Measurements from ENCODE around the gene PPFIA4.
"Not testable (repeated sequence)": the region's sequence is repeated elsewhere in the genome, so short reads cannot be mapped to it uniquely, and the experiment has no call there.

PPFIA4 gene

DNA sequence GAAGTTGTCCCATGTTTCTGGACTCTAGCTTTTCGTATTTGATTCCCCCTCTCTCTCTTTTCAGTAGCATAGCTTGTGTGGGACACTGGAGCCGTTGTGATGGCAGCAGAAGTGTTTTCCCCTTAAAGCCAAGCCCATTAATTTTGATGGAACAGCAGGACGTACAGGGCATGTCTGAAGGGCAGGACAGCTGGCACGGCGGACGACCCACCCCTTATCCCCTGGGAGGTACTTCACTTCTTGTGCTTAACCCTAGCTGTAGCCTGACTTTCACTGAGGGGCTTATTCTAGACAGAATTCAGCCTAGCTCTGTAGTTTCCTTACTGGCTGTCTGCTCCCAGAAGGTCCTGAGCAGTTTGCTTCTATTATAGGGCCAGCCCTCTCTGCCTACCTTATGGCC is 8.6 kb upstream of the PPFIA4 start:
- WGBS, 2 donors (ENCODE audit: extremely low coverage in 2 of 2, insufficient read length in 2 of 2, insufficient replicate concordance in 1 of 2) = no CpG with 5 or more reads among the region's 6 CpGs
- H2BK12ac ChIP-seq (ENCODE audit: low read length) = no peak overlapping the region
- no peaks in the 10 kb centered on the region for H3K4me1 ChIP-seq (ENCODE audit: control insufficient read depth in 2 of 2, insufficient read depth in 1 of 2, low read depth in 1 of 2, low read length in 2 of 2)
- no peak overlapping the region for H2AFZ ChIP-seq (ENCODE audit: low read length)
- no peak overlapping the region for H2BK5ac ChIP-seq (ENCODE audit: low read length)
- no peak overlapping the region for H2BK15ac ChIP-seq (ENCODE audit: low read length)
- H3K9ac ChIP-seq (ENCODE audit: low read depth, low read length, poor library complexity) = no peak overlapping the region
- no peak for DNase-seq (ENCODE audit: low spot score)
- peaks cover 4% of the 10 kb centered on the region for H3K79me1 ChIP-seq (ENCODE audit: low read depth, low read length)
- no peak overlapping the region for H3K4me3 ChIP-seq (ENCODE audit: low read length in 2 of 2)
- H3K18ac ChIP-seq (ENCODE audit: low read length) = no peak overlapping the region
- no peak overlapping the region for H2BK120ac ChIP-seq (ENCODE audit: low read depth, low read length)
- no peak overlapping the region for H3K4me2 ChIP-seq (ENCODE audit: insufficient read depth, low read length, poor library complexity, severe bottlenecking)
- H2AK5ac ChIP-seq (ENCODE audit: low read depth, low read length) = no peak overlapping the region
- no peak overlapping the region for H3K4ac ChIP-seq (ENCODE audit: low read length)
- no peaks in the 10 kb centered on the region for H3K9me3 ChIP-seq (replicated peaks in 1 of 2; ENCODE audit: control insufficient read depth in 2 of 2, insufficient read depth in 1 of 2, low read depth in 1 of 2, low read length in 2 of 2)
- H4K8ac ChIP-seq (ENCODE audit: low read depth, low read length) = no peak overlapping the region
- no peak overlapping the region for H3K27ac ChIP-seq (replicated peaks; ENCODE audit: low read length)
- H3K27me3 ChIP-seq (ENCODE audit: control insufficient read depth in 3 of 3, insufficient read depth in 3 of 3, low read depth in 1 of 3, low read length in 3 of 3) = no peaks in the 10 kb centered on the region
- H3K14ac ChIP-seq (ENCODE audit: low read length) = no peak overlapping the region
- H4K91ac ChIP-seq (ENCODE audit: low read depth, low read length, poor library complexity) = no peak overlapping the region
- peaks cover 36 to 99% of the 10 kb centered on the region in 2 donors for H3K36me3 ChIP-seq (replicated peaks in 1 of 2; ENCODE audit: control insufficient read depth in 2 of 2, insufficient read depth in 2 of 2, low read length in 2 of 2)
- H3K23ac ChIP-seq (ENCODE audit: low read depth, low read length, poor library complexity) = no peak overlapping the region

DNA sequence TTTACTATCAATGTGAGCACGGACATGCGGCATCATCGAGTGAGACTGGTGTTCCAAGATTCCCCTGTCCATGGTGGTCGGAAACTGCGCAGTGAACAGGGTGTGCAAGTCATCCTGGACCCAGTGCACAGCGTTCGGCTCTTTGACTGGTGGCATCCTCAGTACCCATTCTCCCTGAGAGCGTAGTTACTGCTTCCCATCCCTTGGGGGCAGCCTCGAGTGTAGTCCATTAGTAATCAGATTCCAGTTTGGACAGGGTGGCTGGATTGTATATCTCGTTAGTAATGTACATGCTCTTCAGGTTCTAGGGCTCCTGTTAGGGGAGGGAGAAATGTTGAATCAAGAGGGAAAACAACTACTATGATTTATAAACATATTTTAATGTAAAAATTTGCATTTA is 3.4 kb upstream of the PPFIA4 start:
- not testable (repeated sequence) for H4K8ac ChIP-seq (ENCODE audit: low read depth, low read length); H4K91ac ChIP-seq (ENCODE audit: low read depth, low read length, poor library complexity); H3K9ac ChIP-seq (ENCODE audit: low read depth, low read length, poor library complexity); H2BK5ac ChIP-seq (ENCODE audit: low read length); H3K18ac ChIP-seq (ENCODE audit: low read length); H3K23ac ChIP-seq (ENCODE audit: low read depth, low read length, poor library complexity); H2BK12ac ChIP-seq (ENCODE audit: low read length); DNase-seq (ENCODE audit: low spot score); H2AK5ac ChIP-seq (ENCODE audit: low read depth, low read length); H3K9me3 ChIP-seq (replicated peaks in 1 of 2; ENCODE audit: control insufficient read depth in 2 of 2, insufficient read depth in 1 of 2, low read depth in 1 of 2, low read length in 2 of 2); H3K4me2 ChIP-seq (ENCODE audit: insufficient read depth, low read length, poor library complexity, severe bottlenecking); H3K79me1 ChIP-seq (ENCODE audit: low read depth, low read length); H3K27ac ChIP-seq (replicated peaks; ENCODE audit: low read length); H2BK120ac ChIP-seq (ENCODE audit: low read depth, low read length); H3K4ac ChIP-seq (ENCODE audit: low read length); H3K4me3 ChIP-seq (ENCODE audit: low read length in 2 of 2); H3K4me1 ChIP-seq (ENCODE audit: control insufficient read depth in 2 of 2, insufficient read depth in 1 of 2, low read depth in 1 of 2, low read length in 2 of 2); H2AFZ ChIP-seq (ENCODE audit: low read length); H3K14ac ChIP-seq (ENCODE audit: low read length); H2BK15ac ChIP-seq (ENCODE audit: low read length)
- peaks cover 20 to 74% of the 10 kb centered on the region in 2 donors for H3K36me3 ChIP-seq (replicated peaks in 1 of 2; ENCODE audit: control insufficient read depth in 2 of 2, insufficient read depth in 2 of 2, low read length in 2 of 2)
- no CpG with 5 or more reads among the region's 10 CpGs for WGBS, 2 donors (ENCODE audit: extremely low coverage in 2 of 2, insufficient read length in 2 of 2, insufficient replicate concordance in 1 of 2)
- H3K27me3 ChIP-seq (ENCODE audit: control insufficient read depth in 3 of 3, insufficient read depth in 3 of 3, low read depth in 1 of 3, low read length in 3 of 3) = peaks cover 0 to 15% (median 15%) of the 10 kb centered on the region in 3 experiments

DNA sequence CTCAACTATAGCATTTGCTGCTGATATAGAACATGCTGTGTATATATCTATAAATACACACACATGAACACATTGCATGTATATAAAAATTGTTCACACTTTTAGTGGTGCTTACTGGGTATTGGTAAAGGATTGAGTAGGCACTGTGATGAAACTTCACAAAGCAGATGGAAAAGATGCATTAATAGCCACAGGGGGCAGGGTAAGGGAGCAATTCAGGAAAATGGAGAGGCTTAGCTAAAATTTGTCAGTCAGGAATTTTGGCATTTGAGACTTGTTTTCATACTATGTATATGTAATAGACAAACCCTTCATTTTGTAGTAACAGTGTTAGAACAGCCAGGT is 633 bp upstream of the PPFIA4 start:
- Histone ChIP-seq H3K23ac (ENCODE audit: low read depth, low read length, poor library complexity) (no peak overlapping the region), H3K4ac (ENCODE audit: low read length) (no peak overlapping the region), H3K9me3 (replicated peaks in 1 of 2; ENCODE audit: control insufficient read depth in 2 of 2, insufficient read depth in 1 of 2, low read depth in 1 of 2, low read length in 2 of 2) (peaks cover 0 to 8% of the 10 kb centered on the region in 2 donors), H2AFZ (ENCODE audit: low read length) (peak overlapping the region; percentile 93), H2BK5ac (ENCODE audit: low read length) (no peak overlapping the region), H3K36me3 (replicated peaks in 1 of 2; ENCODE audit: control insufficient read depth in 2 of 2, insufficient read depth in 2 of 2, low read length in 2 of 2) (peaks cover 9 to 46% of the 10 kb centered on the region in 2 donors), H2BK15ac (ENCODE audit: low read length) (no peak overlapping the region), H4K91ac (ENCODE audit: low read depth, low read length, poor library complexity) (no peak overlapping the region), H3K4me3 (ENCODE audit: low read length in 2 of 2) (no peak overlapping the region), H3K9ac (ENCODE audit: low read depth, low read length, poor library complexity) (no peak overlapping the region), H3K79me1 (ENCODE audit: low read depth, low read length) (no peaks in the 10 kb centered on the region), H3K4me2 (ENCODE audit: insufficient read depth, low read length, poor library complexity, severe bottlenecking) (no peak overlapping the region), H4K8ac (ENCODE audit: low read depth, low read length) (no peak overlapping the region), H3K27ac (replicated peaks; ENCODE audit: low read length) (no peak overlapping the region), H3K27me3 (ENCODE audit: control insufficient read depth in 3 of 3, insufficient read depth in 3 of 3, low read depth in 1 of 3, low read length in 3 of 3) (peaks cover 0 to 43% (median 21%) of the 10 kb centered on the region in 3 experiments), H3K14ac (ENCODE audit: low read length) (no peak overlapping the region), H3K4me1 (ENCODE audit: control insufficient read depth in 2 of 2, insufficient read depth in 1 of 2, low read depth in 1 of 2, low read length in 2 of 2) (peaks cover 3 to 4% of the 10 kb centered on the region in 2 donors), H2AK5ac (ENCODE audit: low read depth, low read length) (no peak overlapping the region), H3K18ac (ENCODE audit: low read length) (no peak overlapping the region), H2BK120ac (ENCODE audit: low read depth, low read length) (no peak overlapping the region), H2BK12ac (ENCODE audit: low read length) (no peak overlapping the region)
- DNase-seq (ENCODE audit: low spot score) = no peak

DNA sequence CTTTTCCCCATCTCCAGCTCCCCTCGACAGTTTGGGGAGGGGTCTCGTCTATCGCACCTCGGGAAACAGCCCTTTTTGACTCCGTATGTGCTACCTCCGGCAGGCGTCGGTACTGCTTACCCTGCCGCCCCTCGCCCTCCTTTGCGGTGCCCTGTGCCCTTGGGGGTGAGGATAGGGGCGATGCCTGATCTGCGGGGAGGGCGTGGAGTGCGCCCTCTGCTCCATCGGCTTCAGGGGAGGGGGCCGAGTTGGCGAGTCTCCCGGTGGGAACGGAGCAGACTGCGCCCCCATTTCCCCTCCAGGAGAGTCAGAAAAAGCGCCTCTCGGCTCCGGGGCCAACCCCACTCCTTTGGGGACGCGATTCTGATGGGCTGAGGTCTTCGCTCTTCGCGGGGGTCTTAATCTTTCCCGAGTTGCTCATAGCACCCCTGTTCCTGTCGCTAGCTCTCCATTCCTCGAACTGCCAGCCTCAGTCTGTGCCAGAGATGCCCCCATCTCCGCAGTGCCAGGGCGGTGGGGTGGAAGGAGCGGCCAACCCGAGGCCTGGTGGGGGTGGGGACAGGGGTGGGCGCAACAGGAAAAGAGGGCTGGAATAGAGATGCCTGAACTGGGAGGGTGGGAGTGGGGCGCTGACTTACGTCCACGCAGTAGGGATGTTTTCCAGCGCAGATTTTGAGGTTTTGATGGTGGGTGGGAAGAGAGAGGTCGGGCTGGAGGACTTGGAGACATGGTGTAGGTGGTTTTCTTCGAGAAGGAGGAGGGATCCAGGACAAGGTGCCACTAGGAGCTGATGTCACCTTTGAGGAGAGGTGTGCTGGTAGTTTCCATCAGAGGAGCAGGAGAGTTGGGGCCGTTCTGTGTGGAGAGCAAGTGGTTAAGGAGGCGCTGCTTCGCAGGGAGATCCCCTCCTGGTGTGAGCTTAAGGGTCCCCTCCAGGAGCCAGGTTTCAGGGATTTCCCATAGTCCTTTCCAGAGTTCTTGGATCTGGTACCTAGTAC is 674 bp downstream of the PPFIA4 start:
- Histone ChIP-seq H3K9ac (ENCODE audit: low read depth, low read length, poor library complexity) (peak overlapping the region; percentile 91), H3K4me3 (ENCODE audit: low read length in 2 of 2) (peak overlapping the region; percentile 39 to 81), H2AFZ (ENCODE audit: low read length) (peak overlapping the region; percentile 93), H2BK12ac (ENCODE audit: low read length) (peak overlapping the region; percentile 42), H2AK5ac (ENCODE audit: low read depth, low read length) (peak overlapping the region; percentile 40), H3K36me3 (replicated peaks in 1 of 2; ENCODE audit: control insufficient read depth in 2 of 2, insufficient read depth in 2 of 2, low read length in 2 of 2) (peaks cover 5 to 33% of the 10 kb centered on the region in 2 donors), H3K9me3 (replicated peaks in 1 of 2; ENCODE audit: control insufficient read depth in 2 of 2, insufficient read depth in 1 of 2, low read depth in 1 of 2, low read length in 2 of 2) (peaks cover 0 to 8% of the 10 kb centered on the region in 2 donors), H3K23ac (ENCODE audit: low read depth, low read length, poor library complexity) (peak overlapping the region; percentile 12), H2BK5ac (ENCODE audit: low read length) (peak overlapping the region; percentile 27), H3K4me2 (ENCODE audit: insufficient read depth, low read length, poor library complexity, severe bottlenecking) (peak overlapping the region; percentile 98), H2BK15ac (ENCODE audit: low read length) (peak overlapping the region; percentile 41), H4K8ac (ENCODE audit: low read depth, low read length) (no peak overlapping the region), H3K4ac (ENCODE audit: low read length) (peak overlapping the region; percentile 69), H3K4me1 (ENCODE audit: control insufficient read depth in 2 of 2, insufficient read depth in 1 of 2, low read depth in 1 of 2, low read length in 2 of 2) (peaks cover 3 to 4% of the 10 kb centered on the region in 2 donors), H3K27me3 (ENCODE audit: control insufficient read depth in 3 of 3, insufficient read depth in 3 of 3, low read depth in 1 of 3, low read length in 3 of 3) (peaks cover 0 to 54% (median 21%) of the 10 kb centered on the region in 3 experiments), H2BK120ac (ENCODE audit: low read depth, low read length) (no peak overlapping the region), H4K91ac (ENCODE audit: low read depth, low read length, poor library complexity) (no peak overlapping the region), H3K79me1 (ENCODE audit: low read depth, low read length) (no peaks in the 10 kb centered on the region), H3K14ac (ENCODE audit: low read length) (peak overlapping the region; percentile 51), H3K18ac (ENCODE audit: low read length) (peak overlapping the region; percentile 97), H3K27ac (replicated peaks; ENCODE audit: low read length) (no peak overlapping the region)
- no peak for DNase-seq (ENCODE audit: low spot score)
- no CpG with 5 or more reads among the region's 46 CpGs for WGBS, 2 donors (ENCODE audit: extremely low coverage in 2 of 2, insufficient read length in 2 of 2, insufficient replicate concordance in 1 of 2)

All from neuronal stem cell (in vitro differentiated cells).